Epithelial cell of proximal tubule (primary cell): ENCODE results near the gene IDNK. TPM values are rescaled to one million over a fixed set of nuclear protein-coding genes. Genes with fewer than 3 reads are reported as not detected.

ENCODE experiments used
- DNase-seq: peaks from one replicate; pipeline ENCODE4 v3.0.0-alpha.2; 2011; ENCODE audit warnings: low read depth
- H3K4me3 ChIP-seq: 2 replicates; pipeline ENCODE4 v1.5.1; 2011; ENCODE audit warnings: low read depth, mild to moderate bottlenecking, low read length
- total RNA-seq: library from RNA; depleted of rRNA; stranded (reverse); fragments of >200 nt; gene quantifications from 2 replicates; pipeline ENCODE4 v1.2.3, GENCODE V29; 2015
- TF ChIP-seq, protein P1 (sequence below): conservative IDR thresholded peaks from 2 replicates; pipeline ENCODE4 v1.5.1; 2012; ENCODE audit warnings: low read depth, mild to moderate bottlenecking, low read length

The IDNK gene
- total RNA-seq, 1 donor from 2014 or later = 5.1 TPM

DNA sequence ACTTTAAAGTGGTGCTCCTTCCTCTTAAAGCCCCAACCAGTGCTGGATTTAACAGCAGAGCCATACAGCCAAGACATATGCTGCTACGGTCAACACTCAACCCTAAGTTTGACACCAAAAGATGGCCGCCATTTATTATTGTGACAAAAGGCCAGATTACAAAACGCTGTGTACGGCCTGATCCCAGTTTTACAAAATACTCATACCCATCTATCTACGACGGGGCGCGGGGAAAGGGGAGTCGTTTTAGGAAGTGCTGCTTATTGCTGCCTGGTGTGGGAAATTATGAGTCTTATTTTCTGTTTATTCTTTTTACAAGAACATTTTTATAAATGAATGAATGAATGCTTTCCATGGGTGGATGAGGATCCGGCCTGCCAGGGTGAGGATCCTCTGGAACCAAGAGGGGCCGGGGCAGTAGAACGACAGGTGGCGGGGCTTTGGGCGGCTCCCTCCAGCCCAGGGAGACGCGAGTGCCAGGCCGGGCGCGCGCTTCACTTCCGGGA, 457 bp upstream of the IDNK start:
- DNase-seq = no peak
- TF ChIP-seq, protein P1, sequence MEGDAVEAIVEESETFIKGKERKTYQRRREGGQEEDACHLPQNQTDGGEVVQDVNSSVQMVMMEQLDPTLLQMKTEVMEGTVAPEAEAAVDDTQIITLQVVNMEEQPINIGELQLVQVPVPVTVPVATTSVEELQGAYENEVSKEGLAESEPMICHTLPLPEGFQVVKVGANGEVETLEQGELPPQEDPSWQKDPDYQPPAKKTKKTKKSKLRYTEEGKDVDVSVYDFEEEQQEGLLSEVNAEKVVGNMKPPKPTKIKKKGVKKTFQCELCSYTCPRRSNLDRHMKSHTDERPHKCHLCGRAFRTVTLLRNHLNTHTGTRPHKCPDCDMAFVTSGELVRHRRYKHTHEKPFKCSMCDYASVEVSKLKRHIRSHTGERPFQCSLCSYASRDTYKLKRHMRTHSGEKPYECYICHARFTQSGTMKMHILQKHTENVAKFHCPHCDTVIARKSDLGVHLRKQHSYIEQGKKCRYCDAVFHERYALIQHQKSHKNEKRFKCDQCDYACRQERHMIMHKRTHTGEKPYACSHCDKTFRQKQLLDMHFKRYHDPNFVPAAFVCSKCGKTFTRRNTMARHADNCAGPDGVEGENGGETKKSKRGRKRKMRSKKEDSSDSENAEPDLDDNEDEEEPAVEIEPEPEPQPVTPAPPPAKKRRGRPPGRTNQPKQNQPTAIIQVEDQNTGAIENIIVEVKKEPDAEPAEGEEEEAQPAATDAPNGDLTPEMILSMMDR = no peak
- H3K4me3 ChIP-seq = peak overlapping the region; percentile 82

DNA sequence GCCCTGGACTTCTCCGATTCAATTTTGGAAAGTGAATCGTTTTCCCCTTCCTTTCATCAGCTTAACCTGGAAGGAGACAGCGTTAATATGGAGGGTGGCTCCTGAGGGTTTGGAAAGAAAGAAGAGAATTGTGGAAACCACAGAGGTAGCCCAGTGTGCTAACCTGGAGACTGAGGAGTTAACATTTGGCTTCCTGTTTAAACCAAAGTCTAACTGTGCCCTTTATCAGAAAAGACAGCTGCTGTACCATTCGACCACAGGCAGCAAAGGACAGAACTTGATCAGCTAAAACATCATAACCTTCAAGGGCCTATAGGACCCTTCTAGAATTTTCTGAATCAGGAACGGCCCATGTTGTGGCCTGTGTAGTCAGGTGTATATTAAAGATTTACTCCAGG, 735 bp downstream of the IDNK start:
- DNase-seq = no peak
- peak overlapping the region; percentile 82 for H3K4me3 ChIP-seq
- TF ChIP-seq, protein P1 = no peak

DNA sequence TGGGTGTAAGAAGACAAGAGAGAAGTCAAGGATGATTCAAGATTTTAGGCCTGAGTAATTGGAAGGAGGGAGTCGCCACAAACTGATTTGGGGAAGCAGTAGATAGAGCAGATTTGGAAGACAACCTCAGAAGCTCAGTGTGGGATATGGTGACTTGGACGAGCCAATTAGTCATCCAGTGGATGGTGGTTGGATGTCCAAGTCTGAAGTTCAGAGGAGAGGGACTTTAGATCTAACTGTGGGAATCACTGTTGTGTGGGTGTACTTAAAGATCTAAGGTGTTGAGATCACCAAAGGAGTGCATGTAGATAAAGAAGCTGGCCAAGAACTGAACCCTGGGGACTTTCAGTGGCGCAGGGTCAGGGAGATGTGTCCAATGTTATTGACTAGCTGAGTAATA, 2.2 kb downstream of the IDNK start:
- TF ChIP-seq, protein P1 = no peak
- DNase-seq = no peak
- no peak overlapping the region for H3K4me3 ChIP-seq

DNA sequence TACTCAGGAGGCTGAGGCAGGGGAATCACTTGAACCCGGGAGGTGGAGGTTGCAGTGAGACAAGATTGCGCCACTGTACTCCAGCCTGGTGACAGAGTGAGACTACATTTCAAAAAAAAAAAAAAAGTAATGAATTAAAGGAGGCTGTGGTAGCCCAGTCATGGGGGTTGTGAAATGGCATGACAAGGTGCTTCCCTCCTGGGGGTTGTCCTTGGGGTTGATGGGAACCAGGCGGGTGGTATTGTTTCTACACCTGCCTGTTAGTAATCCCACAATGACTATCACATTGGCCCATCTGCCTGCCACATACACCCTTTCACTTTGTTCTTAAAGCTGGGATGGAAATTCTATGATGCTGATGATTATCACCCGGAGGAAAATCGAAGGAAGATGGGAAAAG, 5.6 kb downstream of the IDNK start:
- H3K4me3 ChIP-seq = no peak overlapping the region
- no peak for DNase-seq
- TF ChIP-seq, protein P1 = no peak

GRCh38 chr9:83629433-83630104, 6.6 kb downstream of the IDNK start:
- no peak overlapping the region for H3K4me3 ChIP-seq
- DNase-seq = no peak
- TF ChIP-seq, protein P1 = no peak

GRCh38 chr9:83630938-83631457, 8.1 kb downstream of the IDNK start:
- H3K4me3 ChIP-seq = no peak overlapping the region
- TF ChIP-seq, protein P1 = no peak
- DNase-seq = no peak

DNA sequence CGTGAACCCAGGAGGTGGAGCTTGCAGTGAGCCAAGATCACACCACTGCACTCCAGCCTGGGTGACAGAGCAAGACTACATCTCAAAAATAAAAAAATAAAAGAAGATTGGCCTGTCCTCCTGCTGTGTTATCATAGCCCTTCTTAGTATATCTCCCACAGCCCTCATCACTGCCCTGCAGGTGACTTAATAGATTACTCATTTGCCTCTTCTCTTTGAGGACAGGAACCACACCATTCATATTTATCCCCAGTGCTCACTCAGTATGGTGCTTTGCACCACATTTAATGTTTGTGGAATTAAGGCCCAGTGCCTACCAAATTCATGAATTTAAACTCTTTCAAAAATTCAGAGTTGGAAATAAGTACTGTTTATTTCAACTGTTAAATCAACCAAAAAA, 10.3 kb downstream of the IDNK start:
- TF ChIP-seq, protein P1 = no peak
- H3K4me3 ChIP-seq = no peak overlapping the region
- no peak for DNase-seq
